ENCODE data around the gene TOP1. TPM values are rescaled to one million over a fixed set of nuclear protein-coding genes. Genes with fewer than 3 reads are reported as not detected.
A peak's percentile ranks its signal among the peaks of the same experiment; 100 is the strongest.

Gene TOP1
- total RNA-seq, 1 donor from 2014 or later = 58.9 TPM

DNA sequence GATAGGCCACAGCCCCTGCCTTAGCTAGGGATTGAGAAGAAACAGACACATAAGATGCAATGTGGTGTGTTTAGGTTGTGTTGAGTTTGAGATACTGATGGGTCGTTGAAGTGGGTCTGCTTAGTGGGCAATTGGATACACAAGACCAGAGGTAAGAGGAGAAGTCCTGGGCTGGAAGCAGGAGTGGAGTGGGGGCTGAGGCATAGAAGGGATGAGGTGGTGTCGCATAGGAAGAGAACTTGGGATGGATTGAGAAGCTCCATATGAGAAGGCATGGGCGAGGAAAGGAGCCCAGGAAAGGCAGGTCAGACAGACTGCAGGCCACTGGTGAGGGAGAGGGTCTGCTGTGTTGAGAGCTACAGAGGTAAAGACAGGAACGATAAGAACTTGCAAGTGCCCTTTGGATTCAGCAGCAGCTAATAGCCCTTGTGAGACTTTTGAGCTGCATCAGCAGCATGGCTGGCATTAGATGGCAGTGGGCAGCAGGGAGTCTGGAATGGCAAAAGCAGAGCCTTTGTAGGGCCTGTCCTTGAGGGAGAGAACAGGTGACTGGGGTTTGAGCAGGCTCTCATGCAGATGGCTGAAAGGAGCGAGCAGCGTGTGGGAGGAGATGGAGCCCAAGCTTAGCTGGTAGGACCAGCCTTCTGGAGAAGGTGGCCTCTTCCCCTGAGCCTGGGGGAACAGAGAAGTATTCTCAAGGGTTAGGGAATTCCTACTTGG, 141.9 kb downstream of the TOP1 start:
- Histone ChIP-seq H3K79me2 (ENCODE audit: low read depth) (no peaks in the 10 kb centered on the region), H2AFZ (replicated peaks) (no peak overlapping the region), H3K36me3 (no peaks in the 10 kb centered on the region), H3K9me3 (ENCODE audit: low read depth) (no peaks in the 10 kb centered on the region), H3K4me1 (peaks cover 24% of the 10 kb centered on the region), H3K4me2 (no peak overlapping the region), H3K27ac (no peak overlapping the region), H3K9ac (no peak overlapping the region), H4K20me1 (ENCODE audit: low read depth) (peaks cover 33% of the 10 kb centered on the region), H3K27me3 (no peaks in the 10 kb centered on the region), H3F3A (ENCODE audit: low read depth) (peaks cover 47% of the 10 kb centered on the region), H3K4me3 (no peak overlapping the region)
- peaks cover 3% of the 10 kb centered on the region for H3K27me3 Mint-ChIP-seq (ENCODE audit: insufficient read depth, low read depth)
- peaks cover 51% of the 10 kb centered on the region for H3K36me3 Mint-ChIP-seq
- TF ChIP-seq, protein P1, sequence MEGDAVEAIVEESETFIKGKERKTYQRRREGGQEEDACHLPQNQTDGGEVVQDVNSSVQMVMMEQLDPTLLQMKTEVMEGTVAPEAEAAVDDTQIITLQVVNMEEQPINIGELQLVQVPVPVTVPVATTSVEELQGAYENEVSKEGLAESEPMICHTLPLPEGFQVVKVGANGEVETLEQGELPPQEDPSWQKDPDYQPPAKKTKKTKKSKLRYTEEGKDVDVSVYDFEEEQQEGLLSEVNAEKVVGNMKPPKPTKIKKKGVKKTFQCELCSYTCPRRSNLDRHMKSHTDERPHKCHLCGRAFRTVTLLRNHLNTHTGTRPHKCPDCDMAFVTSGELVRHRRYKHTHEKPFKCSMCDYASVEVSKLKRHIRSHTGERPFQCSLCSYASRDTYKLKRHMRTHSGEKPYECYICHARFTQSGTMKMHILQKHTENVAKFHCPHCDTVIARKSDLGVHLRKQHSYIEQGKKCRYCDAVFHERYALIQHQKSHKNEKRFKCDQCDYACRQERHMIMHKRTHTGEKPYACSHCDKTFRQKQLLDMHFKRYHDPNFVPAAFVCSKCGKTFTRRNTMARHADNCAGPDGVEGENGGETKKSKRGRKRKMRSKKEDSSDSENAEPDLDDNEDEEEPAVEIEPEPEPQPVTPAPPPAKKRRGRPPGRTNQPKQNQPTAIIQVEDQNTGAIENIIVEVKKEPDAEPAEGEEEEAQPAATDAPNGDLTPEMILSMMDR (IDR thresholded peaks at IDR 0.05) = no peak
- TF ChIP-seq EZH2 (IDR thresholded peaks at IDR 0.05) (no peak), EZH2phosphoT487 (IDR thresholded peaks at IDR 0.05) (no peak)
- no peak overlapping the region for H3K4me3 Mint-ChIP-seq
- H3K9me3 Mint-ChIP-seq = no peaks in the 10 kb centered on the region
- H3K27ac Mint-ChIP-seq = no peak overlapping the region
- H3K4me1 Mint-ChIP-seq = peaks cover 2% of the 10 kb centered on the region
- no peak for DNase-seq (ENCODE audit: low spot score)

DNA sequence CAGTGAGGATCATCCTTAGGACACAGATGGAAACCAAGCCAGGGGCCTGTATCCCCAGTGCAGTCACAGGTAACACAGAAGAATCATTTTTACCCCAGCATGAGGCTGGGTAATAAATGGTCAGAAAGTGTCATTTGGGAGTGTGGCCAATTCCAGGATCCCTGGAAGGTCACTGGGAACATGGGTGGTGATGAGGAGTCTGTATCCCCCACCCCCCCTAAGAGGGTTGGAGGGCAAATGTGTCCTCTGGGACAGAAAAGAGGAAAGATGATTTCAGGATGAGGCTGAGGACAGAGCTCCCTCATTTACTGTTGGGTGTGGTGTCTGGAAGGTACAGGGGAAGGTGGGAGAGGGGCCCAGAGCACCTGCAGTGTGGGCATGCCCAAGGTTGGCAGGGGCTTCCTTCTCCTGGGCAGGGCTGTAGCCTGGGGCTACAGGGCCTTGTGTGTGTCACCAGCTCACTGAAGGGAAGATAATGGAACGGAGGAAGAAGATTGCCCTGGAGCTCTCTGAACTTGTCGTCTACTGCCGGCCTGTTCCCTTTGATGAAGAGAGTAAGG, 143.2 kb downstream of the TOP1 start:
- Histone ChIP-seq H3K36me3 (no peaks in the 10 kb centered on the region), H3K9me3 (ENCODE audit: low read depth) (no peaks in the 10 kb centered on the region), H3K4me1 (peaks cover 26% of the 10 kb centered on the region), H2AFZ (replicated peaks) (no peak overlapping the region), H3F3A (ENCODE audit: low read depth) (peaks cover 47% of the 10 kb centered on the region), H3K79me2 (ENCODE audit: low read depth) (no peaks in the 10 kb centered on the region), H3K9ac (no peak overlapping the region), H3K27ac (peak overlapping the region; percentile 20), H3K4me3 (no peak overlapping the region), H3K27me3 (no peaks in the 10 kb centered on the region), H3K4me2 (no peak overlapping the region), H4K20me1 (ENCODE audit: low read depth) (peaks cover 33% of the 10 kb centered on the region)
- TF ChIP-seq EZH2phosphoT487 (IDR thresholded peaks at IDR 0.05) = no peak
- TF ChIP-seq, protein P1 (IDR thresholded peaks at IDR 0.05) = no peak
- no peak for TF ChIP-seq EZH2 (IDR thresholded peaks at IDR 0.05)
- peaks cover 3% of the 10 kb centered on the region for H3K27me3 Mint-ChIP-seq (ENCODE audit: insufficient read depth, low read depth)
- H3K36me3 Mint-ChIP-seq = peaks cover 54% of the 10 kb centered on the region
- H3K4me1 Mint-ChIP-seq = peaks cover 2% of the 10 kb centered on the region
- no peak for DNase-seq (ENCODE audit: low spot score)
- no peaks in the 10 kb centered on the region for H3K9me3 Mint-ChIP-seq
- H3K4me3 Mint-ChIP-seq = no peak overlapping the region
- H3K27ac Mint-ChIP-seq = no peak overlapping the region

DNA sequence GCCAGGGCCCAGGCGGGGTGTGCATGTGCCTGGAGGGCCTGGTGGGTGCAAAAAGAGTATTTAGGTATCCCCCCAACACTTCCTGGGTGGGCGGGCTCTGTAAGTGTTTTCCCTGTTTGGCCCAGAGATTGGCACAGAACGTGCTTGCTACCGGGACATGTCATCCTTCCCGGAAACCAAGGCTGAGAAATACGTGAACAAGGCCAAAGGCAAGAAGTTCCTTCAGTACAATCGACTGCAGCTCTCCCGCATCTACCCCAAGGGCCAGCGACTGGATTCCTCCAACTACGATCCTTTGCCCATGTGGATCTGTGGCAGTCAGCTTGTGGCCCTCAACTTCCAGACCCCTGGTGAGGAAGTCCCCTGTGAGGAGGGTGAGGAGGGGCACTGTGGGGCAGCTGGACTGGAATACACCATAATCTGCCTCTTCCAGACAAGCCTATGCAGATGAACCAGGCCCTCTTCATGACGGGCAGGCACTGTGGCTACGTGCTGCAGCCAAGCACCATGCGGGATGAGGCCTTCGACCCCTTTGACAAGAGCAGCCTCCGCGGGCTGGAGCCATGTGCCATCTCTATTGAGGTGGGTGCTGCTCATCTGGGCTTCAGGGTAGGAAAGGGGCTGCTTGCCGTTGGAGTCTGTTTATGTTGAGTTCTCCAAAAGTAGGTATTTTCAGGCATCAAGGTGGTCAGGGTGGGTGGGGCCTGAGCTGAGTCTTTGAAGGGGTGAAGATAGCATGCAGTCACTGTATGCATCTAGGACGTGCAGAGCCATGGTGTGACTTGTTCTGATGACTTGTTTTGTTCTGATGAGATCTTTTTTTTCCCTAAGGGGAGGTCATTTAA, 143.9 kb downstream of the TOP1 start:
- no peaks in the 10 kb centered on the region for H3K36me3 ChIP-seq
- Mint-ChIP-seq H3K27me3 (ENCODE audit: insufficient read depth, low read depth) (no peaks in the 10 kb centered on the region), H3K9me3 (no peaks in the 10 kb centered on the region), H3K27ac (no peak overlapping the region), H3K4me3 (no peak overlapping the region), H3K36me3 (peaks cover 47% of the 10 kb centered on the region), H3K4me1 (peaks cover 2% of the 10 kb centered on the region)
- H3K4me1 ChIP-seq = peaks cover 26% of the 10 kb centered on the region
- no peak overlapping the region for H2AFZ ChIP-seq (replicated peaks)
- H3K9ac ChIP-seq = no peak overlapping the region
- DNase-seq (ENCODE audit: low spot score) = no peak
- peak overlapping the region; percentile 33 for H3K27ac ChIP-seq
- TF ChIP-seq EZH2 (IDR thresholded peaks at IDR 0.05) (no peak), EZH2phosphoT487 (IDR thresholded peaks at IDR 0.05) (no peak)
- TF ChIP-seq, protein P1 (IDR thresholded peaks at IDR 0.05) = no peak
- peaks cover 33% of the 10 kb centered on the region for H4K20me1 ChIP-seq (ENCODE audit: low read depth)
- no peak overlapping the region for H3K4me3 ChIP-seq
- no peaks in the 10 kb centered on the region for H3K9me3 ChIP-seq (ENCODE audit: low read depth)
- H3F3A ChIP-seq (ENCODE audit: low read depth) = peaks cover 47% of the 10 kb centered on the region
- no peak overlapping the region for H3K4me2 ChIP-seq
- H3K79me2 ChIP-seq (ENCODE audit: low read depth) = no peaks in the 10 kb centered on the region
- no peaks in the 10 kb centered on the region for H3K27me3 ChIP-seq

Data from neural progenitor cell (in vitro differentiated cells).